ENCODE results near the gene GOLGA3. TPM values are rescaled to one million over a fixed set of nuclear protein-coding genes. Genes with fewer than 3 reads are reported as not detected.

Gene GOLGA3
- total RNA-seq, 2 donors from 2014 or later = 32.2 to 49.8 TPM

GRCh38 chr12:132775502-132776229 is 53.0 kb downstream of the GOLGA3 start:
- Histone ChIP-seq H3K4me1 (peaks cover 0 to 7% of the 10 kb centered on the region in 2 donors), H3K36me3 (peaks cover 89% of the 10 kb centered on the region), H3K9me3 (no peaks in the 10 kb centered on the region), H3K4me3 (no peak overlapping the region), H3K27me3 (no peaks in the 10 kb centered on the region), H3K27ac (no peak overlapping the region)
- TF ChIP-seq, protein P1, sequence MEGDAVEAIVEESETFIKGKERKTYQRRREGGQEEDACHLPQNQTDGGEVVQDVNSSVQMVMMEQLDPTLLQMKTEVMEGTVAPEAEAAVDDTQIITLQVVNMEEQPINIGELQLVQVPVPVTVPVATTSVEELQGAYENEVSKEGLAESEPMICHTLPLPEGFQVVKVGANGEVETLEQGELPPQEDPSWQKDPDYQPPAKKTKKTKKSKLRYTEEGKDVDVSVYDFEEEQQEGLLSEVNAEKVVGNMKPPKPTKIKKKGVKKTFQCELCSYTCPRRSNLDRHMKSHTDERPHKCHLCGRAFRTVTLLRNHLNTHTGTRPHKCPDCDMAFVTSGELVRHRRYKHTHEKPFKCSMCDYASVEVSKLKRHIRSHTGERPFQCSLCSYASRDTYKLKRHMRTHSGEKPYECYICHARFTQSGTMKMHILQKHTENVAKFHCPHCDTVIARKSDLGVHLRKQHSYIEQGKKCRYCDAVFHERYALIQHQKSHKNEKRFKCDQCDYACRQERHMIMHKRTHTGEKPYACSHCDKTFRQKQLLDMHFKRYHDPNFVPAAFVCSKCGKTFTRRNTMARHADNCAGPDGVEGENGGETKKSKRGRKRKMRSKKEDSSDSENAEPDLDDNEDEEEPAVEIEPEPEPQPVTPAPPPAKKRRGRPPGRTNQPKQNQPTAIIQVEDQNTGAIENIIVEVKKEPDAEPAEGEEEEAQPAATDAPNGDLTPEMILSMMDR (IDR thresholded peaks at IDR 0.05) = no peak
- no peak for DNase-seq (ENCODE audit: low spot score)

DNA sequence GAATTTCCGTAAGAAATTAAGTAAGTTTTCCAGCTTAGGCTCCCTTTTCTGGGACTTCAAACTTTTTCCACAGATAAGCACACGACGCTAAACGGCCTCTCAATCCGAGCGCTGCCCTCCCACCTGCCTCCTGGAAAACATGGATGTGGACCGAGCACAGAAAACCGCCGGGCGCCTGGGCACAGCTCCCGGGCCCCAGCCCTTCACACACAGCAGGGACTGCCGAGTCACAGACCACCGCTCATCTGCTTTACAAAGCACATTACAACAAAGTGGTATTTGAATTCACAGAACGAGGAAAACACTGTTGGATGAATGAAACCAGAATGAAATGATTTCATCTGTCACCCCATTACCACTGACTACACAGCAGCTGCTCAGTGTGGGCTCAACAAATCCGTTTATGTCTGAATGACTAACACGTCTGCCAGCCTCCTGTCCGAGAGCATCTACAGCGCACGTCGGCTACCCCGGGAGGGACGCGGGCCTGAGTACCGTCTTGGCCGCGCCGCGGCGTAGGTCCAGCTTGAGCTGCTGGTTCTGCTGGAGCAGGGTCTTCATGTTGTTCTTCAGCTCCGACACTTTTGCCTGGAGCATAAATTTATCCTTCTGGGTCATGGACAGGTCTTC is 53.9 kb downstream of the GOLGA3 start:
- peaks cover 0 to 7% of the 10 kb centered on the region in 2 donors for H3K4me1 ChIP-seq
- H3K27ac ChIP-seq = no peak overlapping the region
- TF ChIP-seq, protein P1 (IDR thresholded peaks at IDR 0.05) = no peak
- DNase-seq (ENCODE audit: low spot score) = no peak
- no peaks in the 10 kb centered on the region for H3K27me3 ChIP-seq
- H3K9me3 ChIP-seq = no peaks in the 10 kb centered on the region
- peaks cover 81% of the 10 kb centered on the region for H3K36me3 ChIP-seq
- no peak overlapping the region for H3K4me3 ChIP-seq

- H3K27me3 ChIP-seq = no peaks in the 10 kb centered on the region
- H3K27ac ChIP-seq = no peak overlapping the region
- TF ChIP-seq, protein P1 (IDR thresholded peaks at IDR 0.05) = no peak
- H3K36me3 ChIP-seq = peaks cover 76% of the 10 kb centered on the region
- peaks cover 0 to 7% of the 10 kb centered on the region in 2 donors for H3K4me1 ChIP-seq
- no peaks in the 10 kb centered on the region for H3K9me3 ChIP-seq
- DNase-seq (ENCODE audit: low spot score) = no peak
- H3K4me3 ChIP-seq = no peak overlapping the region
Observed at GRCh38 chr12:132774159-132774558, 54.5 kb downstream of the GOLGA3 start.

DNA sequence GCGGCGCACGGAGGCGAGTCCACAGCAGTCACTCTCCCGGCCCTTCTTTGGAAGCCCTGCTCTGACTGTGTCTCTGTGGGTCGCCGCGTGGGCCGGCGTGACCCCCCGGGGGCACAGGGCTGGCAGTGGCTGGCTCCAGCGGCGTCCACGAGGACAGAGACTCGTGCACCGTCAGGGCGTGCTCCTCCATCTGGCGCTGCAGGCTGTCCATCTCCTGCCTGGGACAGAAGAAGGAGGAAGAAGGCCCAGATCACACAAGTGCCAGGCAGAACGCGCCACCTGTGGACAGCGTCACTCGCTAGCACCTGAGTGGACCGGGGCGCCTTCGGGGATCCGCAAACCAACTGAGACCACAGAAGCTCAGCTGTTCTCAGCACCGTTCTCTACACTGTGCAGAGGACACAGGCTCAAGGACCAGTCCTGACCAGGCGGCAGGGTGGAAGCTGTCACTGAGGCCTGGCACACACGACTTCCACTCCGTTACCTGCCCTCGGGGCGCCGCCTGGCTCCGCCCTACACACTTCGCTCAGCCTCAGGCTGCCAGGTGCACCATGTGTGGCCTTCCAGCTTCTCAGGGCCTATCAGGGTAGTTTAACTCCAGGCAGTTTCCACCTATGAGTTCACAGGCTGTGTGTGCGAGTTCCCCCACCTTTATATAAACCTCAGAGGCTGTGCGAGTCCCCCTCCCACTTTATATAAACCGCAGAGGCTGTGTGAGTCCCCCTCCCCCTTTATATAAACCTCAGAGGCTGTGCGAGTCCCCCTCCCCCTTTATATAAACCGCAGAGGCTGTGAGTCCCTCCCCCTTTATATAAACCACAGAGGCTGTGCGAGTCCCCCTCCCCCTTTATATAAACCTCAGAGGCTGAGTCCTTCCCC is 55.4 kb downstream of the GOLGA3 start:
- Histone ChIP-seq H3K36me3 (peaks cover 70% of the 10 kb centered on the region), H3K4me1 (peaks cover 0 to 13% of the 10 kb centered on the region in 2 donors), H3K27me3 (no peaks in the 10 kb centered on the region), H3K9me3 (no peaks in the 10 kb centered on the region), H3K27ac (no peak overlapping the region), H3K4me3 (no peak overlapping the region)
- DNase-seq (ENCODE audit: low spot score) = no peak
- TF ChIP-seq, protein P1 (IDR thresholded peaks at IDR 0.05) = no peak

- TF ChIP-seq, protein P1 (IDR thresholded peaks at IDR 0.05) = no peak
- Histone ChIP-seq H3K27ac (no peak overlapping the region), H3K4me3 (no peak overlapping the region), H3K9me3 (no peaks in the 10 kb centered on the region), H3K27me3 (no peaks in the 10 kb centered on the region), H3K4me1 (peaks cover 0 to 19% of the 10 kb centered on the region in 2 donors), H3K36me3 (peaks cover 63% of the 10 kb centered on the region)
- no peak for DNase-seq (ENCODE audit: low spot score)
Observed at GRCh38 chr12:132772606-132773005, 56.1 kb downstream of the GOLGA3 start.
